GM19468 (cell line): ENCODE results near the gene AGBL2.
"Not testable (repeated sequence)": the region's sequence is repeated elsewhere in the genome, so short reads cannot be mapped to it uniquely, and the experiment has no call there.

Experiments
- ATAC-seq: cut with Tn5 transposase; IDR thresholded peaks from one replicate; pipeline ENCODE4 v1.9.1; 2021; ENCODE audit warnings: mild to moderate bottlenecking, moderate library complexity, moderate number of reproducible peaks; ENCODE audit not compliant: unreplicated experiment; ENCODE audit errors: extremely low read depth

The AGBL2 gene

DNA sequence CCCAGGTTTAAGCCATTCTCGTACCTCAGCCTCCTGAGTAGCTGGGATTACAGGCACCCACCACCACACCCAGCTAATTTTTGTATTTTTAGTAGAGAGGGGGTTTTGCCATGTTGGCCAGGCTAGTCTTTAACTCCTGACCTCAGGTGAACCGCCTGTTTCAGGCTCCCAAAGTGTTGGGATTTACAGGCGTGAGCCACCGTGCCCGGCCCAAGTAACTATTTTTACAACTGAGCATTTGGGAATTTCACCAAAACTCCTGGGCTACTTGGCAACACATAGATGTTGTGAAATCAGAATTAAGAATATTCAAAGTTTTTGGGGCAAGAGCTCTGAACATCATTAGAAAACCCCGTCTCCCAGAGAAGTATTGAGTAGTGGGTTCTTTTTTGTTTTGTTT is 74.7 kb downstream of the AGBL2 start:
- ATAC-seq, result not testable (repeated sequence)

- not testable (repeated sequence) for ATAC-seq
Measured at GRCh38 chr11:47636331-47636730, 78.8 kb downstream of the AGBL2 start.

- no peak for ATAC-seq
Measured at GRCh38 chr11:47631473-47631872, 83.7 kb downstream of the AGBL2 start.

GRCh38 chr11:47628026-47628425 is 87.1 kb downstream of the AGBL2 start:
- ATAC-seq, result no peak

- no peak for ATAC-seq
Measured at GRCh38 chr11:47626234-47626633, 88.9 kb downstream of the AGBL2 start.

DNA sequence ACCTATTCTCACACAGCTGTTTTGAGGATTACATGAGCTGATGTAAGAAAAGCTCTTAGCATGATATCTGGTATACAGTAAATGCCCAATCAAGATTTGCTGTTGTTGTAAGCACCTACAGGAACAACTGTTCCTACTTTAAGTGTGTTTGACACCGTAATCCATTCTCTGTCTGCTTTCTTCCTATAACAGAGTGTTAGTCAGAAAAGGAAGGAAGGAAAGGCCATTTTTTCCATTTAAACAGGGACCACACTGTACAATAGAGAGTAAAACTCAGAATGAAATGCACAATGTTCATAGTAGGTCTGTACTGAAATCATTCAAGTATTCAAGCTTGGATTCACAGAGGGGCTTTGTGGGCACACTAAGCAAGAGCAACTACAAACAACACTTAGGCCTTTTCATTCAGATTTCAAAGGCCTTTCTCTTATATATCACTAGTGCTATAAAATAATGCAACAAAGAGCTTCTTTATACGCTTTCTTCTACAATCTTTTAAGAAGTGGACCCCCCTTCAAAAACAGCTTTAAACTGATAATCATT is 94.3 kb downstream of the AGBL2 start:
- ATAC-seq, result no peak

DNA sequence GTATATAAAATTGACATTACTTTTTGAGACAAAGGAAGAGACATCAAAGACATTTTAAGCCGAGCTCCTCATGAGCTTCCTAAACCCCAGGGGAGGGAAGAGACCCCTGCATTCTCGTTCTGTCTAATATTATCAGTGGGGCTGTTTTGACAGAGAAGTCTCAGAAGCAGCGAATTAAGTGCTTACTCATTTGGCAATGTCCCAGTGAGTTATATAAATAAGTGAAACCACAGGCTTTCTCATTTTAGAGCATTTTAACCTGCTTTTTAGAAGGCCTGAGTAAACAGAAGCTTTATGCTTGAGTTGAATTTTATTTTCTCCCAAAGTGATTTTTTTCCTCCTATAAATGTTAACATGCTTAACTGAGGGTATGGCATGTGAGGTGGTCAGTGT is 97.8 kb downstream of the AGBL2 start:
- ATAC-seq, result no peak

DNA sequence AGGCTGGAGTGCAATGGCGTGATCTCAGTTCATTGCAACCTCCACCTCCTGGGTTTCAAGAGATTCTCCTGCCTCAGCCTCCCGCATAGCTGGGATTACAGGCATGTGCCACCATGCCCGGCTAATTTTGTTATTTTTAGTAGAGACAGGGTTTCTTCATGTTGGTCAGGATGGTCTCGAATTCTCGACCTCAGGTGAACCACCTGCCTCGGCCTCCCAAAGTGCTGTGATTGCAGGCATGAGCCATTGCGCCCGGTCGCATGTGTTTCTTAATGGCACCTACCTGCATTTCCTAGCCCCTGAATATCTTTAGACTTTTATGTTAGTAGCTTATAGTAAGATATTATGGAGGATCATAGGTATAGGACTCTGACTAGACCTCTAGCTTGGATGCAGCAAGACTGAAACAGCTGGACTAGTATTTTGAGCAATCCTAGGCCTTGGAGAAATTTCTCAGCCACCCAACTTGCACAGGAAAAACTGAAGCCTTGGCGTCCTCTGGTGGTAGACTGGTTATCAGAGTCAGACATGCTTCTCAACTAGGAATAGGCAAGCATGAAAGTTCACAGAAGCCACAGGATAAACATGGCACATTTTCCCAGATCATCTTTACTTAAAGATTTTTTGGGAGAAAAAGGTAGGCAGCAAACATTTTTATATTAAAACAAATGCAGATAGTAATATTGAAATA is 98.3 kb downstream of the AGBL2 start:
- ATAC-seq, result no peak

DNA sequence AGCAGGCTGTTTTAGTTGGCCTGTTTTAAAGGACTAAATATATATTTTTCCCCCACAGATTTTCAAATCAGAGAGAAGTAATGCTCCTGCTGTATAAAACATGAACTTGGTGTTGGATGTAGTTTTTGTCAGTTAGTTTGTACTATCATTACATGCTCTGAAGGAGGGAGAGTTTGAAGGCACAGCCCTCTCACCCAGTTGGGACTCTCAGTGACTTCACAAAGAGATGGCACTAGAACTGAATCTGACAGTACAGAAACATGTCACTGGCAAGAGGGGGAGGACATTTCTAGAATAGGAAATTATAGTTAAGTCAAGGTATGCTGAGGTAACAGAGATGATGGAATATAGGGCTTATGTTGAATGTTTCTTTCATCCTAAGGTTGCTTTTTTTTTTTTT is 99.9 kb downstream of the AGBL2 start:
- no peak for ATAC-seq

DNA sequence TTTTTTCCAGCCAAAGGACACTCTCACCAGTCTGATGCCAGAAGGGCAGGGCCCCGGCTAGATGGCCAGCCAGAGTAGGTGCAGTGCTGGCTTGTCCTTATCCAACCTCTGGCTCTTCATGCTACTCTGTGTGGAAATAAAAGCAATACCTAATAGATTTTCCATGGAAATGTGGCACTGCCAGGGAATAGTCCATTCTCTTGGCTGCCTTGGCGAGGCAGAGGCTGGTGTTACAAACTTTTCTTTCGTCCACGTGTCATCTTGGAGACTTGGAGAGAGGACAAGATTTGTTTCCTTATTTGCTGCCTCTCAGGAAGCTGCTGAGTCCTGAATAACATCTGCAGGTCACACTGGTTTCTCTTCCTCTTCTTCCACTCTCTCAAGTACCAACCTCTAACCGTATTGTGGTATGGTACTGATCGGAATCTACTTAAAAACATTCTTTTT is 103.8 kb downstream of the AGBL2 start:
- ATAC-seq, result peak; percentile 34

DNA sequence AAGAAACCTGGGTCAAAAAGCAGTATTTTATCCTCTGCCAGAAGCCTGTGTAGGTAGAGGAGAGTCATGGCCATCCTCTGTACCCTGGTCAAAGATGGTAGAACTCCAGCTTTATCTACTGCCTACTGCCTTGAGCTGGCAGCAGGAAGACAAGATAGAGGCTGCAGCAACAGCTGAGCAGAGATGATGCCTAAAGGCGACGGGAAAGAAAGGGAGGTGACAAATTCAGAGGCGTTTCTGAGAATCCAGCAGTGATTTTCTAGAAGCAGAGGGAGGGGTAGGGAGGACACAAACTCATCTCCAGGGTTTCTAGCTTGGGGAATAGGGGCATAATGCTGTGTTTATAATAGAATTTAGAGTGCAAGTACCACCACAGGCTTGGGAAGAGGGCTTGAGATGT is 105.5 kb downstream of the AGBL2 start:
- no peak for ATAC-seq
